ENCODE measurements around the gene C12orf50. TPM values are rescaled to one million over a fixed set of nuclear protein-coding genes. Genes with fewer than 3 reads are reported as not detected.
"Not testable (repeated sequence)": the region's sequence is repeated elsewhere in the genome, so short reads cannot be mapped to it uniquely, and the experiment has no call there.

C12orf50 gene
- total and polyA plus RNA-seq, 2 experiments from 2014 or later = not detected

GRCh38 chr12:88036353-88036965, 7.3 kb upstream of the C12orf50 start:
- Histone ChIP-seq H3K4me2 (peak overlapping the region; percentile 83), H3K4me1 (ENCODE audit: insufficient read depth) (peaks cover 21% of the 10 kb centered on the region), H3K9me3 (ENCODE audit: low read depth) (no peaks in the 10 kb centered on the region), H3K27ac (peak overlapping the region; percentile 89), H3K27me3 (no peaks in the 10 kb centered on the region), H3K36me3 (replicated peaks; ENCODE audit: insufficient read depth, low read depth) (no peaks in the 10 kb centered on the region), H4K20me1 (ENCODE audit: insufficient read depth, poor library complexity, severe bottlenecking) (peaks cover 8% of the 10 kb centered on the region), H3K9me2 (replicated peaks; ENCODE audit: insufficient read depth) (no peaks in the 10 kb centered on the region), H2AFZ (peak overlapping the region; percentile 94), H3K4me3 (peak overlapping the region; percentile 88), H3K79me2 (peaks cover 51% of the 10 kb centered on the region)
- WGBS (ENCODE audit: low lambda C conversion rate, missing lambda C conversion rate) = 25% methylated on average over 5 of the region's 5 CpGs
- peak; percentile 13 for DNase-seq (ENCODE audit: low spot score)
- TF ChIP-seq EZH2 (IDR thresholded peaks at IDR 0.05; ENCODE audit: borderline replicate concordance) = no peak
- TF ChIP-seq CTCF (IDR thresholded peaks at IDR 0.05; ENCODE audit: poor library complexity) = no peak
- no peak for TF ChIP-seq EZH2phosphoT487 (IDR thresholded peaks at IDR 0.05; ENCODE audit: low read depth, severe bottlenecking, unreplicated experiment)

- H3K79me2 ChIP-seq = peaks cover 48% of the 10 kb centered on the region
- H2AFZ ChIP-seq = peak overlapping the region; percentile 94
- no peaks in the 10 kb centered on the region for H3K27me3 ChIP-seq
- peaks cover 21% of the 10 kb centered on the region for H3K4me1 ChIP-seq (ENCODE audit: insufficient read depth)
- H4K20me1 ChIP-seq (ENCODE audit: insufficient read depth, poor library complexity, severe bottlenecking) = peaks cover 8% of the 10 kb centered on the region
- no peak for TF ChIP-seq EZH2 (IDR thresholded peaks at IDR 0.05; ENCODE audit: borderline replicate concordance)
- TF ChIP-seq CTCF (IDR thresholded peaks at IDR 0.05; ENCODE audit: poor library complexity) = no peak
- TF ChIP-seq EZH2phosphoT487 (IDR thresholded peaks at IDR 0.05; ENCODE audit: low read depth, severe bottlenecking, unreplicated experiment) = no peak
- no peaks in the 10 kb centered on the region for H3K9me3 ChIP-seq (ENCODE audit: low read depth)
- no peaks in the 10 kb centered on the region for H3K36me3 ChIP-seq (replicated peaks; ENCODE audit: insufficient read depth, low read depth)
- H3K4me2 ChIP-seq = peak overlapping the region; percentile 83
- H3K9me2 ChIP-seq (replicated peaks; ENCODE audit: insufficient read depth) = no peaks in the 10 kb centered on the region
- H3K4me3 ChIP-seq = peak overlapping the region; percentile 88
- 2% methylated on average over 5 of the region's 5 CpGs for WGBS (ENCODE audit: low lambda C conversion rate, missing lambda C conversion rate)
- peak overlapping the region; percentile 89 for H3K27ac ChIP-seq
- no peak for DNase-seq (ENCODE audit: low spot score)
Measured at GRCh38 chr12:88035907-88036289, 6.7 kb upstream of the C12orf50 start.

GRCh38 chr12:88035271-88035906, 6.2 kb upstream of the C12orf50 start:
- Histone ChIP-seq H3K79me2 (peaks cover 42% of the 10 kb centered on the region), H3K9me2 (replicated peaks; ENCODE audit: insufficient read depth) (no peaks in the 10 kb centered on the region)
- under 1% methylated on average over 54 of the region's 54 CpGs for WGBS (ENCODE audit: low lambda C conversion rate, missing lambda C conversion rate)

GRCh38 chr12:88031161-88031560, 2.0 kb upstream of the C12orf50 start:
- WGBS (ENCODE audit: low lambda C conversion rate, missing lambda C conversion rate) = 85% methylated on average over 3 of the region's 3 CpGs
- not testable (repeated sequence) for H3K4me1 ChIP-seq (ENCODE audit: insufficient read depth); H3K4me3 ChIP-seq; H3K9me3 ChIP-seq (ENCODE audit: low read depth); H2AFZ ChIP-seq; H3K36me3 ChIP-seq (replicated peaks; ENCODE audit: insufficient read depth, low read depth); H4K20me1 ChIP-seq (ENCODE audit: insufficient read depth, poor library complexity, severe bottlenecking); DNase-seq (ENCODE audit: low spot score); H3K27me3 ChIP-seq; H3K79me2 ChIP-seq; H3K4me2 ChIP-seq; H3K9me2 ChIP-seq (replicated peaks; ENCODE audit: insufficient read depth); H3K27ac ChIP-seq

More at GRCh38 chr12:88035271-88035906, 6.2 kb upstream of the C12orf50 start:
- Histone ChIP-seq H3K36me3 (replicated peaks; ENCODE audit: insufficient read depth, low read depth) (no peaks in the 10 kb centered on the region), H4K20me1 (ENCODE audit: insufficient read depth, poor library complexity, severe bottlenecking) (peaks cover 8% of the 10 kb centered on the region), H3K4me3 (peak overlapping the region; percentile 88), H3K4me1 (ENCODE audit: insufficient read depth) (peaks cover 21% of the 10 kb centered on the region), H3K27ac (peak overlapping the region; percentile 89), H3K9me3 (ENCODE audit: low read depth) (no peaks in the 10 kb centered on the region), H3K27me3 (no peaks in the 10 kb centered on the region), H3K4me2 (peak overlapping the region; percentile 83), H2AFZ (peak overlapping the region; percentile 94)
- no peak for TF ChIP-seq EZH2phosphoT487 (IDR thresholded peaks at IDR 0.05; ENCODE audit: low read depth, severe bottlenecking, unreplicated experiment)
- TF ChIP-seq CTCF (IDR thresholded peaks at IDR 0.05; ENCODE audit: poor library complexity) = no peak
- no peak for TF ChIP-seq EZH2 (IDR thresholded peaks at IDR 0.05; ENCODE audit: borderline replicate concordance)
- peak; percentile 94 for DNase-seq (ENCODE audit: low spot score)
